IPS-11a (cell line): ENCODE data around the gene CDO1.
"Not testable (repeated sequence)": the region's sequence is repeated elsewhere in the genome, so short reads cannot be mapped to it uniquely, and the experiment has no call there.

ENCODE experiments used
- H3K4me3 ChIP-seq: one replicate; pipeline ENCODE4 v1.5.1; 2013; ENCODE audit warnings: low read depth, low read length, control low read depth

Gene CDO1

GRCh38 chr5:115831163-115831768, 14.8 kb upstream of the CDO1 start:
- no peak overlapping the region for H3K4me3 ChIP-seq

- H3K4me3 ChIP-seq, result no peak overlapping the region
Observed at GRCh38 chr5:115829913-115830312, 13.5 kb upstream of the CDO1 start.

- no peak overlapping the region for H3K4me3 ChIP-seq
Observed at GRCh38 chr5:115825948-115826347, 9.5 kb upstream of the CDO1 start.

- H3K4me3 ChIP-seq, result not testable (repeated sequence)
Observed at GRCh38 chr5:115824983-115825382, 8.5 kb upstream of the CDO1 start.

- no peak overlapping the region for H3K4me3 ChIP-seq
Observed at GRCh38 chr5:115820846-115821245, 4.4 kb upstream of the CDO1 start.

GRCh38 chr5:115818821-115819220, 2.4 kb upstream of the CDO1 start:
- H3K4me3 ChIP-seq, result no peak overlapping the region

- no peak overlapping the region for H3K4me3 ChIP-seq
Observed at GRCh38 chr5:115817386-115817785, 927 bp upstream of the CDO1 start.

- H3K4me3 ChIP-seq, result peak overlapping the region; percentile 84
Observed at GRCh38 chr5:115815693-115816225, 700 bp downstream of the CDO1 start.

- peak overlapping the region; percentile 84 for H3K4me3 ChIP-seq
Observed at GRCh38 chr5:115815006-115815692, 1.3 kb downstream of the CDO1 start.

- no peak overlapping the region for H3K4me3 ChIP-seq
Observed at GRCh38 chr5:115813719-115814118, 2.7 kb downstream of the CDO1 start.

- H3K4me3 ChIP-seq, result no peak overlapping the region
Observed at GRCh38 chr5:115812372-115812771, 4.1 kb downstream of the CDO1 start.

- H3K4me3 ChIP-seq, result no peak overlapping the region
Observed at GRCh38 chr5:115811406-115811805, 5.1 kb downstream of the CDO1 start.

- no peak overlapping the region for H3K4me3 ChIP-seq
Observed at GRCh38 chr5:115810761-115811160, 5.7 kb downstream of the CDO1 start.

- H3K4me3 ChIP-seq, result no peak overlapping the region
Observed at GRCh38 chr5:115809946-115810345, 6.5 kb downstream of the CDO1 start.

GRCh38 chr5:115808066-115808465, 8.4 kb downstream of the CDO1 start:
- not testable (repeated sequence) for H3K4me3 ChIP-seq

- no peak overlapping the region for H3K4me3 ChIP-seq
Observed at GRCh38 chr5:115807654-115808052, 8.8 kb downstream of the CDO1 start.

GRCh38 chr5:115806986-115807653, 9.3 kb downstream of the CDO1 start:
- no peak overlapping the region for H3K4me3 ChIP-seq

- no peak overlapping the region for H3K4me3 ChIP-seq
Observed at GRCh38 chr5:115801984-115802383, 14.5 kb downstream of the CDO1 start.

GRCh38 chr5:115801152-115801551, 15.3 kb downstream of the CDO1 start:
- H3K4me3 ChIP-seq, result no peak overlapping the region

GRCh38 chr5:115800108-115800507, 16.4 kb downstream of the CDO1 start:
- H3K4me3 ChIP-seq, result no peak overlapping the region

- no peak overlapping the region for H3K4me3 ChIP-seq
Observed at GRCh38 chr5:115798252-115798651, 18.2 kb downstream of the CDO1 start.

GRCh38 chr5:115796656-115797055, 19.8 kb downstream of the CDO1 start:
- H3K4me3 ChIP-seq, result no peak overlapping the region
